Stimulated activated naive CD4-positive, alpha-beta T cell (primary cell): ENCODE data around the gene UTF1.
"Not testable (repeated sequence)": the region's sequence is repeated elsewhere in the genome, so short reads cannot be mapped to it uniquely, and the experiment has no call there.

Experiments used
- DNase-seq, 6 experiments: peaks; one replicate each; lab custom pipeline; 2025; lab: John Stamatoyannopoulos, UW

Gene UTF1

GRCh38 chr10:133209641-133210040 lies 20.4 kb upstream of the UTF1 start:
- DNase-seq = no peak

GRCh38 chr10:133210398-133211140 lies 19.4 kb upstream of the UTF1 start:
- no peak for DNase-seq

- DNase-seq = no peak
Observed at GRCh38 chr10:133211141-133211830, 18.7 kb upstream of the UTF1 start.

- no peak for DNase-seq
Observed at GRCh38 chr10:133211959-133212852, 17.8 kb upstream of the UTF1 start.

- no peak for DNase-seq
Observed at GRCh38 chr10:133212853-133213494, 17.0 kb upstream of the UTF1 start.

GRCh38 chr10:133213641-133214467 lies 16.2 kb upstream of the UTF1 start:
- DNase-seq = no peak

- DNase-seq = no peak
Observed at GRCh38 chr10:133214468-133215410, 15.3 kb upstream of the UTF1 start.

- no peak for DNase-seq
Observed at GRCh38 chr10:133215586-133215985, 14.4 kb upstream of the UTF1 start.

- no peak for DNase-seq
Observed at GRCh38 chr10:133216776-133217175, 13.2 kb upstream of the UTF1 start.

- no peak for DNase-seq
Observed at GRCh38 chr10:133217800-133218589, 12.0 kb upstream of the UTF1 start.

GRCh38 chr10:133218891-133219290 lies 11.1 kb upstream of the UTF1 start:
- no peak for DNase-seq

GRCh38 chr10:133219782-133220181 lies 10.2 kb upstream of the UTF1 start:
- no peak for DNase-seq

- DNase-seq = no peak
Observed at GRCh38 chr10:133221331-133221730, 8.7 kb upstream of the UTF1 start.

GRCh38 chr10:133221756-133222155 lies 8.3 kb upstream of the UTF1 start:
- DNase-seq = not testable (repeated sequence)

- no peak for DNase-seq
Observed at GRCh38 chr10:133224076-133224475, 5.9 kb upstream of the UTF1 start.

- DNase-seq = no peak
Observed at GRCh38 chr10:133224756-133225372, 5.2 kb upstream of the UTF1 start.

- DNase-seq = no peak
Observed at GRCh38 chr10:133225707-133226191, 4.3 kb upstream of the UTF1 start.

- DNase-seq = no peak
Observed at GRCh38 chr10:133226251-133226808, 3.7 kb upstream of the UTF1 start.
